NCI-H1436 (cell line): ENCODE results near the gene STK16.

Source experiments
- DNase-seq: peaks from one replicate; lab custom pipeline; 2025; lab: John Stamatoyannopoulos, UW

The STK16 gene

DNA sequence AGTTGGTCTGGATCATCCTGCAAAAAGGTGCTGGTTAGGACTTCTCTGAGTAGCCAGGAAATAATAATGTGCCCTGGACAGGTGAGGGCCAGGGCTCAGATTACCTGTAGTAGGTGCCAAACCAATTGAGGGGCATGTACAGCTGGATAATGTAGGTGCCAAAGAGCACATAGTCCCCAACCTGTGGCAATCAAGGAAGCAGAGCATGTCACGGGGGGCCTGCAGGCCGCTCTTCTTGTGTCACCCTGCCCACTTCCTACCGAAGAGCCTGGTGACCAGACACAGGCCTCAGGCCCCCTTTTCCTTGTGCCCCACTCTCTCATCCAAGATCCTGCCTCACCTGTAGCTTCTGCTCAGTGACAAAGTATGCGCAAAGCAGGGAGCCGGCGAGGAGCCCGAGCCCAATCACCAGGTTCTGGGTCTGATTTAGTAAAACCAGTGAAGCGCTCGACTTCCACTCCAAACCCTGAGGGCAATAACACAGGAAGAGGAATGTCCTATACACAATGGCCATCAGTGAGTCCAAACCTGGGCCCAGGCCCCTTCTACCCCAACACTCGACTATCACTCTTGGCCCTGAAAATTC lies 31.7 kb upstream of the STK16 start:
- no peak for DNase-seq

DNA sequence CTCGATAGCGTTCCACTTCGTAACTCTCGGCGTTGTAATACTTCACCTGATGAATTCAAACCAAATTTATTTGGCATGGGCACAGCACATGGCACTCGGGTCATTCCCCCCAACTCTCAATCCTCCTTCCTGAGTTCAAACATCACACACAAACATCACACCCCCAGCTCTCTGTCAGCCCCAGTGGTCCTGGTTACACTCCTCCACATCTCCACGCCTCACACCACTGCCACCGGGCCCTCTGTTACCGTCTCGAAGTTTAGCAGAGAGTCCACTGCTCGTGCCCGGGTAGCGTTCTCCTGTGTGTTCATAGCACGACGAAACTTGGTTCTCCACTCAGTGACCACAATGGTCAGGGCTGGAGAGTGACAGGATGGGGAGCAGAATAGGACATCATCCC lies 31.1 kb upstream of the STK16 start:
- no peak for DNase-seq

DNA sequence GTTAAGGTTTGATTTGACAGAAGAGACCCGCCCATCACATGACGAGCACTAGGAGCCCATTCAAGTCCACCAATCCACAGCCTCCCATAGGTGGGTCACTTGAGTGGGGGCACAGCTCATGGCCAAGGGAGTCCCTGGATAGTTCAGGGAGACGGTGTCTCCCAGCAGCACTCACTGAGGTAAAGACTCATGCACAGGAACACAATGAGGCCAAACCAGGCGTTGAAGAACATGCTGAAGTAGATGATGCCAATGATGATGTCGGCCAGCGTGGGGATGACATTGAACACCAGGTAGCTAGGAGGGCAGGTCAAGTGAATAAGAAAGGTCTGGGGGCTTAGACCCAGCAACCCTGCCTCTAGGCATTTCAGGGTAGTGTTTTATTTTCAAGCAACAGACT lies 30.5 kb upstream of the STK16 start:
- DNase-seq = no peak

DNA sequence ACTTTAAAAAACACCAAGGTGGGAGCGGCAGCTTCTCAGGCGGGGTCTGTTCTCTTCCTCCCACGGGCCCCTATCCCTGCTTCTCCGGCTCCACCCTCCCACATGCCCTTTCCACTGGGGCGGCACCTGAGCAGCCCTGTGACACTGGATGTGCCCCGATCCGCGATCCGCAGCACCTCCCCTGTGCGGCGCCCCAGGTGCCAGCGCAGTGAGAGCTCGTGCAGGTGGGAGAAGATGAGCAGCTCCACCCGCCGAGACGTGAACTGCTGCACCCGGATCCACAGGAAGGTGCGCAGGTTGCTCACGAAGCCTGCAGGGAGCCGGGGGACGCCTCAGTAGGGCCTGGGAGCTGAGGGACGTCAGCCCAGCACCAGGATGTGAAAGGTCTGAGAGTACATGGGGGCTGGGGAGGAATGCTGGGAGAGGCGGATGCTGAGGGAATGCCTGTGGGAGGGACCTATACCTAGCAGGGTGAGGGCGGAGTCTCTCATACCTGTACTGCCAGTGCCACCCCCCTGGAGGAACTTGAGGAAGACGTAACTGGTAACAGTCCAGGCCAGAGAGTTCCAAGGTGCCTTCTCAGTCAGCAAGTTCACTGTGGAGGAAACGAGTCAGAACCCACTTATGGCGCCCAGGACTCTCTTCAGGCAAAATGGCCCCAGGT lies 29.3 kb upstream of the STK16 start:
- no peak for DNase-seq

DNA sequence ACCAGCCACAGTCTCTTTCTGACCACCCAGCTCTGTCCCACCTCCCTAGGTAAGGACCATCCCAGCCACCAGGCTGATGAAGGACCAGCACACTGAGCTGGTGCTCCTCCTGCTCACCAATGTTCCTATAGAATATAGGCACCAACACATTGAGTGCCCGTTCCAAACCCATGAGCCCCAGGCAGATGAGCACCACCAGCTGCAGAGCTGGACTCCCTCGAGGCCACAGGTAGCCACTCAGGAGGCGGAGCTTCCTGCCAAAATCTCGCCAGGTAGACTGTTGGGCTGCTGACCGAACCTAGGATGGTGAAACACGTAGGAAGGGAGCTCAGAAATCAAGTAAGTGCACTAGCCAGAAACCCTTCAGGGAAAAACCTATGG lies 28.8 kb upstream of the STK16 start:
- DNase-seq = no peak

DNA sequence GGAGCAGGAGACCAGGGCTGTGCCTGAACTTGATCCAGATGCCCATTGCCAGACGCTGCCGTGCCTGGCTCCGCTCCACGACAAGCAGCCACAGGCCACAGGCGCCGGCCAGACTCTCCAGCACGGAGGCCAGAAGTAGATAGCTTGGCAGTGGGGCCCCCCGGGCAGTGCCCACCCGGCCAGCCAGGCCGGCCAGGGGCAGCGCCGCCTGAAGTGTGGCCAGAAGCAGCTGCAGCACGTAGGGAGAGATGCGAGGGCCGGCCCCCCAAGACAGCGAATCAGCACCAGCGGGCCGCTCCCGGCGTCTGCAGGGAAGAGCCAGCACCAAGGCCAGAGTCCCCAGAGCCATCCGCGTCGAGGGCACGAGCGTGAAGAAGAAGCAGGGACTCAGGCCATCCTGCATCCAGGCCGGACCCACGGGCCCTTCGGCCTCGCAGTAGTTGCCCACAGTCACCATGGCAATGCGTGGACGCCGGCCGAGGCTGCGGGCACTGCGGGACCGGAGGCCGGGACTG lies 27.0 kb upstream of the STK16 start:
- peak; percentile 35 for DNase-seq

DNA sequence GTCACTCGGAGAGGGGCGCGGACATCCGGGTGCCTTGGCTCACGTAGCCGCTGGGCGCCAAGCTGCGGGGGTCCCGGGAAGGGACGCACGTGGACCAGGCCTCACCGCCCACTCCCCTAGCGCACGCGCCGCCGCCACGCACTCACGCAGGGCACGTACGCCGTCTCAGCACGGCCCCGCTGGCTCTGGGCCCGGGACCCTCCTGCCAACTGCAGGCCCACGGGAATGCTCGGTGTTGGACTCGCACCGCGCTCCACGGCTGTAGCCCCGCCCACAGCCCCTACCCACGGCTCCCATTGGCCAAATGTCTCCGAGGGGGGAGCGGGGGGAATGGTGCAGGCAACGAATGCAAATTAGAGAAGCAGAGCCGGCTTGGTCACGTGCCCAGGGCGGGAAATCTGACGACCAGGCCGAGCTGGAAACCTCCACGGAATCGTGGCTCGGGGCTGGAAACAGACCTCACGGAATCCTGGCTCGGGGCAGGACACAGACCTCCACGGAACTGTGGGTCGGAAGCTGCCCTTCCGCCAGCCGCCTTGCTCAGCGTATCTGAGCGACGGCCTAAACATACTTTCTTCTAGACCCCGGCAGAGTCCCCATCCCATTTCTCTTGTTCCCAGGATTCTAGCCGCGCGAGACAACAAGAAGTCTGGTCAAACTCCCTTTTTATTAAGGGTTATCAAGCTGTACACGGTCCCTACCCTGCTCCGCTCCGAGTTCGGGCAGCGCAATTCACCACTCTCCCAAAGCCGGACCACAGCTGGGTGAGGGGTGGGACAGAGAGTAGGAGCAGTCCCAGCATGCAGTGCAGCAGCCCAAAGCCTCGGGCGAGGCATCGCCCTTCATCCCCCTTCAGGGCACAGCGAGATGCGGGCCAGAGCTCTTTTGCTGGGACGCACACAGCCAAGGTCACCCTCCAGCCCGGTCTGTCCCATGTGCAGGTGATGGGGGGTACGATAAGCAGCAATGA lies 26.3 kb upstream of the STK16 start, which contains the start of gene ABCB6:
Gene ABCB6 (minus strand): TSS at position 227 of the 970 bp plus-strand sequence. CDS start 285 bp downstream, outside the sequence.
- DNase-seq = peak; percentile 94

DNA sequence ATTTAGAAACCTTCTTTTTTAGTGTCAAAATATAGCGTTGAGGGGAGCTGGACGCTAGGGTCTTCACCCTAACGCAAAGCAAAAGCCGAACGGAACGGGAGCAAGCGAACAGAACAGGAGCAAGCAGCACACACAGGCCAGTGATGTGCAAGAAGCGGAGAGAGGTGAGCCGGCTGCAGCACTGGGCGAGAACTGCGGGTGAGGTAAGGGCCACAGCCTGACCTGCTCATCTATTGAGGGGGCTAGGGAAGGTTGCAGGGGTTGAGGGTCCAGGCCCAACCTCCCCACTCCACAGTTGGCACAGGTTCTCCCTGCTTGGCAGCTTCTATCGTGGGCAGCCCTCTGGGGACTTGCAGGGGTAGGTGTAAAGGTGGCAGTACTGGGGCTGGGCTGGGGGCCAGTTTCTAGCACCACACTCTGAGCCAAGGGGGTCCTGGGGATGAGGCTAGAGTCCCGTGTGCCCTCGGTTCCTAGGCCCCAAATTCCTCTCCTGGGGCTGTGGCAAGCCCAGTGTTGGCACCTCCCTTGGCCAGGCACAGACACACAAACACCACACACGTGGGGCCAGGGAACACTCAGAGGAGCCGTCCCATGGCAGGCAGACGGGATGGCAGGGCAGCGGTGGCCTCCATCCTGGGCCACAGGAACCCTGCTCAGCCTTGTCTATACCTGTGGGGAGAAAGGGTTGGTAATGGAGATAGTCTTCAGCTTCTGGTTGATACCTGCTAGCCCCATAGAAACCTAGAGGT lies 25.3 kb upstream of the STK16 start:
- DNase-seq = no peak

DNA sequence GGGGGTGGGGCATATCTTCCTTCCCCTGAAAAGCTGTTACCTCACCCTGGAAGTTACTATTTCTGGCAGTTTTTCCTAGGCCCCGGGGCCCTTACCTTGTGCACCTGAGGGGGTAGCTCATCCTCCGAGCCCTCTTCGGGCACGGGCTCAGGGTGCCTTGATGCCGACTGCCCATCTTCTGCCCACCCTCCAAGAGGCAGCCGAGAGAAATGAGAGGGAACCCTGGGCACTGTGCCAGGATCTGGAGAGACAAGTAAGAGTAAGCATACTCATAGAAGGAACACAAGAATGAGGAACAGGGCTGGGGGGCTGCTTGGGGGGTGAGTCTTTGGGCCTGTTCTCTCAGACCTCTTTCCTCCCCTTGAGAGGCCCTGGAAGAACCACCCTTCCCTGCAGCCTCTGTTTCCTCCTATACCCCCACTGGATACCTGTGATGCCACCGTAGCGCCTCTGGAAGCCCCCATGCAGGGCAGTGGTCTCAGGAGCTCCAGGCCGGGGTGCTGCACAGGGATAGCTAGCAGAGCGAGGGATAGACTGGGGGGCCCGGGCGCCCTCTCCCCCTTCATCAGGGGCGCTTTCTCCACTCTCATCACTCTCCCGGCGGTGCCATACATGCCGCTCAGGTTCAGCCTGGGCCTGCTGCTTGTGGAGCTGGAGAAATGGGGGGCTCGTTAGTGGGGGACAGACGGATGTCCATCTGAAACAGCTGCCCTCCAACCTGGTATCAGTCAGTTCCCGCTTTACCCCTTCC lies 24.5 kb upstream of the STK16 start:
- DNase-seq = no peak

DNA sequence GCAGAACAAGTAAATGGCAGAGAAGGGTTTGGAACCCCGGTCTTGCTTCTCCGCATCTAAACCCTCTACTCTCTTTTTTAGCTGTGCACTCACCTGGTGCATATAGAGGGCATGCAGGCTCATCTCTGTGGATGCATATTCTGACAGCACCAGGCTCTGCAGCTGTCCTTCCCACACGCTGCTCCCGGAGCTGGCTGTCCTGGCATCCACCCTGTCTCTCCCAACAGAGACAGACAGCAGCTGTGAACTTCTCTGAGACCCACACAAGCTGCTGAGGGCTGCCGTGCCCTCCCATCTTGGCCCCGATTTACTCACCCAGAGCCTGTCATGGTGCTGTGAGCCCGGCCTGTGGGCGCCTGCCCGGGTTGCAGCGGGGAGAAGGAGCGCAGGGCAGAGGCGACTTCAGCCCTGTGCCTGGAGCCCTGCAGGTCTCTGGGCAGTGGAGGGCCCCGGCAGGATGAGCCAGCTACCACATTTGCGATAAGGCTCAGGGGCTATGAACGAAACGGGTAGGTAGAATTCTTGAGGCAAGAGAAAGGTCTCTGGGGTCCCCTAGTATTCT lies 23.2 kb upstream of the STK16 start:
- no peak for DNase-seq

DNA sequence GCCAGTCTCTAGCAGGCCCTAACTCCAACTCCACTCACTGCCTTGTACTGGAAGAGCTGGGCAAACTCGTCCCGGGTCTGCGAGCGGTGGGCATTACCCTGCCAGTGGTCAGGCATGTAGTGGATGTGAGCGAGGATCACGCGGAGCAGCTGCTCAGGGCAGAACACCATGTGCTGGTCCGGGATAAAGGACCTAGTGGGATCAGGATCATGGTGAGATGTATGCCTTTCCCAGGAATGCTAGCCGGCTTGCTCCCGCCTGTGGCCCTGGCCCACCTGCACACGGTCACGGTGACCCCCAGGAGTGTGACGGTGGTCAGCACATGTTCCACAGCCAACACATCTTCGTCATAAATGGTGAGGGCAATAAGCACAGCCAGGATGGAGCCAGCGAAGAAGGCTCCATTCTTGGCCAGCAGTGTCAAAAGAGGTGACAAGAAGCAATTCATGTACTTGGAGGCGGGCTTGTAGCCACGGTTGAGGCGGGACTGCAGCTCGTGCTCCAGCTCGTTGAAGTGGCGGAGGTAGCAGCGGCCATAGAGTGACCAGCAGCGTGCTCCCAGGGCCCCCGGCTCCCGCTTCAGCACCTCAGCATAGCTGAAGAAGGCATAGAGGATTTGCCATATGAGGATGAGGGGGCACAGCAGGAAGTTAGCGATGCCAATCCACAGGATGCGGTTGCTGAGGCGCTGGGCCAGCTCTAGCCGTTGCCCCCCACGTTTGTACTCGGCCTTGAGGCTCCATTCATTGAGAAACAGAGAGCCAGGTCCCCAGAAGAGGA lies 21.3 kb upstream of the STK16 start:
- no peak for DNase-seq

DNA sequence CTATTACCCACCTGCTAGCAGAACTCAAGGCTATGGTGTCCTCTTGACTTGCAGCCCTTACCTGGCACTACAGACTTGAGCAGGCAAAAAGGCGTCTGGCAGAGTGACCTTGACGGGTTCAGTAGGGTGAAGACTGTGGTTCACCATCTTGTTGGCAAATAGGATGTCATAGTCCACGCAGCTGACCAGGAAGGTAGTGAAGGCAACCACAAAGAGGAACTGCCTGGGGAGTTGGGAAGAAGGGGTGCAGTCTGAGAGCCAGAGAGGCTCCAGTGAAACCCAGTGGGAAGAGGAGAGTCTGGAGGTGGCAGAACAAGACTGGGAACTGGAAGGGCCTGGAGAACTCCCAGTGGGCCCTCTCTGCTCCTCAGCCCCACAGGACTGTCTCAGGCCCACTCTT lies 19.9 kb upstream of the STK16 start:
- DNase-seq = no peak

DNA sequence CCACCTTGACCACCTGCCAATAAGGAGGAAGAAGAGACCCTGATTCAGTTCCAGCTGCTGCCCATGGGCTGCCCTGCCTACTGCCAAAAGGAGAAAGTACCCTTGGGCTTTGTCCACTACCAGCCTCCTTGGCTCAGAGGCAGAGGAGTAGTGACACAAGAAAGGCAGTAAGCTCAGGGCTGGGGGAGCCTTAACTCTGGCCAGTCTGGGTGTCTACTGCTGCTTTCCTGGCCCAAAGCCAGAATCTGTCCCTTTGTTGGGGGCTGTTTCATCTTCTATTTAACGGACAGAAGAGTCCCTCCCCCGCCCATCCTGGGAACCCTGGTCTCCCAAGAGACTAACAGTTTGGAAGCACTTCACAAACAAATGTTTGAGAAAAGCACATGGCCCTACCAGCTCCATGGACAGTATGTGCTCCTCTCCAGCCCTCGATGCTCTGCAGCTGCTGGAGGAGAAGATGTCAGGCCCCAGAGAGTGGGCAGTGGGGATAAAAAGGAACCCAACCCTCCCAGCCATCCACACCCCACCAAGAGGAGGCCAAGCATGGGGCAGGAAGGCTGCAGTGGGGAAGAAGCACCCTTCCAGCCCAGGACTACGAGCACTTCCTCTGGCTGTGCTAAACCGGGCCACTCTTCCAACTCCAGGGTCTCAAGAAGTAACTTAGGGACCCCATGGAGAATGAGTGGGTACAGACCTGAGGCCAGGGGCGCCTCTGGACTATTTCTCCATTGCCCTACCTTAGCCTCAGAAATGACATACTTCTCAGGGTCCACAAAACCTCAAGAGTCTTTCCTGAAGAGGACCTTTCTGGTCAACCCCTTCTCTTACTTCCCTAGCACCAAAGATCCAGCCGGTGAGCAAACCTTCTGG lies 17.0 kb upstream of the STK16 start:
- no peak for DNase-seq

DNA sequence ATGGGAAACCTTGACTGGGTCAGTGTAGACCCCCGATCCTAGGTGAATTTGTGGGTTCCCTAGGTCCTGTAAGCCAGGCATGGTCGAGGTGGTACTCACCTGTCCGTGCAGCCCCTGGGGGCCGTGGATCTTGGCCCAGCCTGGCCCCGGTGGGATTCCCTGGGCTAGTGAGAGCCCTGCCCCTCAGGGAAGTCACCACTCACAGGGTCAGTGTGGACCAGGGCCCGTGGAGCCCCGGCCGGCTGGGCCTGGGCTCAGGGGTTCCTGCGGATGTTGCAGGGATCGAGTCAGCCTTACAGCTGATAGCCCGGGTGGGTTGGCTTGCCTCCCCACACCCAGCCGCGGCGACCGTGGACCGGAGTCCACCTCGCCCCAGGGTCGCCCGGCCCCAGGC lies 16.4 kb upstream of the STK16 start:
- no peak for DNase-seq

DNA sequence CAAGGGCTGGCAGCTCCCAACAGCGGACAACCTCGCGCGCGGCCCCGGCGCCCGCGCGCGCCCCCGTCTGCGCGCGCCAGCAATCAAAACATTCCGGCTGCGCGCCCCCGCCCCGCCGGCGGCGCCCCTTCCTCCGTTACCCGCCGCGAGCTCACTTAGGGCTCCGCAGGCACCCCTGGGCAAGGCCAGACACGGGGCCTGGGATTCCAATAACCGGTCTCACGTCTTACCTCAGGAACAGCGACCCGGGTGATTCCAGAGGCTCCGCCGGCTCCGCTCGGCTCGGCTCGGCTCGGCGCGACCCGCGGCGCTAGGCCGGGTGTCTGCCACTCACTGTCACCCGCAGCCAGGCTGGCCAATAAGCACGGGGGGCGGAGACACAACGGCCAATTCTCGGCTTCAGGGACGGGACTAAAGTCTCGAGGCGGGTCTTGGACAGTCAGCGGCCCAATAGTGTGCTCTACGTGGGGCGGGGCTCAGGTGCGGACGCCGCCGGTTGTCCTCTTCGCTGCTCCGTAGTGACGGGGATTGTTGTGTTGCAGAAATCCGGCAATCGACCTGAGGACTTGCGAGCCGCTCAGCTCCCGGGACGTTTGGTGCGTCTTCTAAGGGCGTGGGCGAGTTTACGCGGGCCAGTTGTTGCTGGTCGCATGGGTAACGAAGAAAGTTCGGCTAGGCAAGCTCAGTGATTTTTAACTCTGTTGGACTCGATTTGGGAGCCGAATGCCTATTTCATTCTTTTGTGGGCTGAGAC lies 15.8 kb upstream of the STK16 start, which contains the start of the genes ANKZF1 and ATG9A:
Gene ANKZF1 (plus strand): TSS at position 502 of the 754 bp plus-strand sequence. CDS start 452 bp downstream, outside the sequence.
Gene ATG9A (minus strand): TSS at position 332 of the 754 bp plus-strand sequence. CDS start 1,612 bp downstream, outside the sequence.
- peak; percentile 97 for DNase-seq

DNA sequence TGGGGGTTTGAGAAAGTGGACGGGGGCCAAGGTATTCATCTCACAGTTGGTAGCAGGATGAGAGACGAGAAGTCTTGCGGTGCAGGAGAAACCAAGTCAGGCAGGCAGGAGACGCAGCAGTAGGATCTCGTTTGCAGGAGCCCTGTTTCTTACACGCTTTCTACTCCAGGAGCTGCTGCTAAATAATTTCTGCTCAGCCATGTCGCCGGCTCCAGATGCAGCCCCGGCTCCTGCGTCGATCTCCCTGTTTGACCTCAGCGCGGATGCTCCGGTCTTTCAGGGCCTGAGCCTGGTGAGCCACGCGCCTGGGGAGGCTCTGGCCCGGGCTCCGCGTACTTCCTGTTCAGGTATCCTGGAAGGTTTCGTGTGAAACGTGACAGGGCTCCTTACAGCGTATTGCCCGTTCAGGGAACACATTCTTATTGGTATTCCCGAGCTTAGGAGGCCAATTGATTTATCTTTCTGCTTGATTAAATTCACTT lies 15.2 kb upstream of the STK16 start:
- no peak for DNase-seq

DNA sequence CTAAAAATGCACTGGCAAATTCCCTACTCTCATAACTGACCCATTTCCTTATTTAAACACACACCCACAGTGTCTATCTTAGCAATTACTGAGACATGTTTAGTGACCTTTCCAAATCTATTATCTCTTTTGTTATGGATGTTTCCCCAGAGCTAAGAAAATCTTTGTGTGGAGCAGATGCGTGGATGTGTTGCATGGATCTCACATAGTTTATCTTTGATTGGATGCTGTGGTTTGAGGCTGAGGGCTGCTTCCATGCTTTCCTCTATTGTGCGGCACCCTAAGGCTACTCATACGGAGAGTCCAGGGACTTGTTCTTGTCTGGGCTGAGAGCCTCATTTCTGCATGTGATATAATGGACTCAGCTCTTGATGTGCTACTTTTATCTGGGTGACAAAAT lies 10.9 kb upstream of the STK16 start:
- no peak for DNase-seq

DNA sequence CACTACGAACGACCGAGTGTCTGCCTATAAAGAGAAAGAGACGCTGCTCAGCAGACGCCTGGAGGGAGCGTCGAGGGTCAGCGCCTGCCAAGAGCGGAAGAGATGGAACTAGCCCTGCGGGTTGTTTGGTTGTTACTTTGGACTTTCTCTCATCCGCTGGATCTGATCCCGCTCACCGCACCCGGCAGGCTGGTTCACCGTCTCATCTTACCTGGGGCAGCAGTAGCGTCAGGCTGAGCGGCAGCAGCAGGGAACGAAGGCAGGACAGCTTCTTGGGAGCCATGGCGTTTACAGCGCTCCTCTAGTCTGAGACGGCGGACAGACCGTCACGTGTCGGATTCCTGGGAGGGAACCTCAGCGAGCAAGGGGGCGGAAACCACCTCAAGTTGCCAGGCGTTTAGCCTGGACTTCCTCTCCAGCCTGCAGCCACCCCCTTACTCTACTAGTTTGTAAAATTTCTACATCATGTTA lies 2.0 kb upstream of the STK16 start:
- DNase-seq = no peak
